Gastrocnemius medialis (tissue), 4 donors: ENCODE results near the gene SIX4.

Experiments
- CTCF ChIP-seq, 5 experiments: fragments of 450-650 bp in 3 of 5; fragments of 200-600 bp in 2 of 5; sonication (generic) in 2 of 5; IDR thresholded peaks in 4 of 5; conservative IDR thresholded peaks in 1 of 5; 1 replicate in 4 of 5; 2 replicates in 1 of 5; pipeline ENCODE4 v1.5.1; 2016 to 2019; ENCODE audit warnings: antibody characterized with exemption in 5 of 5, mild to moderate bottlenecking in 3 of 5, moderate library complexity in 3 of 5
- POLR2A ChIP-seq, 2 donors: fragments of 450-650 bp; IDR thresholded peaks; one replicate each; pipeline ENCODE4 v1.6.1; 2017; ENCODE audit warnings: antibody characterized with exemption in 2 of 2, mild to moderate bottlenecking in 2 of 2, moderate library complexity in 2 of 2

GRCh38 chr14:60668431-60669112 lies 55.6 kb downstream of the SIX4 start:
- no peak for TF ChIP-seq CTCF (IDR thresholded peaks at IDR 0.05 in 4 of 5, conservative IDR thresholded peaks at IDR 0.05 in 1 of 5)
- no peak for TF ChIP-seq POLR2A (IDR thresholded peaks at IDR 0.05)
